Hepatocyte (in vitro differentiated cells): ENCODE data around the gene POT1. TPM values are rescaled to one million over a fixed set of nuclear protein-coding genes. Genes with fewer than 3 reads are reported as not detected.

ENCODE experiments used
- DNase-seq: peaks from one replicate; pipeline ENCODE4 v3.0.0-alpha.2; 2016; ENCODE audit warnings: low spot score
- H2AFZ ChIP-seq: fragments of 200-600 bp; sonication (generic); 2 replicates; pipeline ENCODE4 v1.6.0; 2016; ENCODE audit warnings: antibody characterized with exemption, mild to moderate bottlenecking
- H3K27ac ChIP-seq: fragments of 200-600 bp; sonication (generic); 2 replicates; pipeline ENCODE4 v1.5.1; 2016; ENCODE audit warnings: mild to moderate bottlenecking
- H3K27me3 ChIP-seq: fragments of 200-600 bp; sonication (generic); 2 replicates; pipeline ENCODE4 v1.6.1; 2016
- H3K36me3 ChIP-seq: fragments of 200-600 bp; sonication (generic); replicated peaks from 2 replicates; pipeline ENCODE4 v1.5.1; 2016; ENCODE audit warnings: low read depth; ENCODE audit not compliant: insufficient read depth
- H3K4me1 ChIP-seq: fragments of 200-600 bp; sonication (generic); 2 replicates; pipeline ENCODE4 v1.5.1; 2016; ENCODE audit warnings: mild to moderate bottlenecking, moderate library complexity; ENCODE audit not compliant: insufficient read depth
- H3K4me2 ChIP-seq: fragments of 200-600 bp; sonication (generic); 2 replicates; pipeline ENCODE4 v1.6.0; 2016
- H3K4me3 ChIP-seq: fragments of 200-600 bp; sonication (generic); 2 replicates; pipeline ENCODE4 v1.5.1; 2016; ENCODE audit warnings: mild to moderate bottlenecking
- H3K79me2 ChIP-seq: fragments of 200-600 bp; sonication (generic); 2 replicates; pipeline ENCODE4 v1.6.0; 2017; ENCODE audit warnings: mild to moderate bottlenecking
- H3K9me2 ChIP-seq: fragments of 200-600 bp; sonication (generic); replicated peaks from 2 replicates; pipeline ENCODE4 v1.6.0; 2017; ENCODE audit warnings: mild to moderate bottlenecking; ENCODE audit not compliant: insufficient read depth
- H3K9me3 ChIP-seq: fragments of 200-600 bp; sonication (generic); 2 replicates; pipeline ENCODE4 v1.5.1; 2016; ENCODE audit warnings: low read depth, mild to moderate bottlenecking
- H4K20me1 ChIP-seq: fragments of 200-600 bp; sonication (generic); 2 replicates; pipeline ENCODE4 v1.6.0; 2016; ENCODE audit warnings: mild to moderate bottlenecking; ENCODE audit not compliant: insufficient read depth, poor library complexity, severe bottlenecking
- EZH2 ChIP-seq: fragments of 200-600 bp; sonication (generic); IDR thresholded peaks from 2 replicates; pipeline ENCODE4 v1.6.1; 2016; ENCODE audit warnings: antibody characterized with exemption, mild to moderate bottlenecking, borderline replicate concordance
- EZH2phosphoT487 ChIP-seq: fragments of 200-600 bp; sonication (generic); IDR thresholded peaks from one replicate; pipeline ENCODE4 v1.6.1; 2018; ENCODE audit warnings: antibody characterized with exemption, mild to moderate bottlenecking, low read depth, moderate library complexity; ENCODE audit not compliant: unreplicated experiment, severe bottlenecking
- WGBS: methylation state at CpG from one replicate; pipeline ENCODE4 v1.1.6; 2016; ENCODE audit warnings: low lambda C conversion rate; ENCODE audit errors: missing lambda C conversion rate; 5-methylcytosine and 5-hydroxymethylcytosine counted together
- polyA plus RNA-seq: library from polyadenylated mRNA; unstranded; fragments of >200 nt; fragmentation: Nextera tagmentation; extraction: Ambion mirVana; gene quantifications from 2 replicates; pipeline ENCODE4 v1.2.1, GENCODE V29; 2016
- total RNA-seq: library from RNA; depleted of rRNA; stranded (reverse); fragments of >200 nt; gene quantifications from 2 replicates; pipeline ENCODE4 v1.2.3, GENCODE V29; 2014
- TF ChIP-seq, protein P1 (sequence below): fragments of 200-600 bp; sonication (generic); IDR thresholded peaks from 2 replicates; pipeline ENCODE4 v1.5.1; 2016; ENCODE audit warnings: antibody characterized with exemption, mild to moderate bottlenecking; ENCODE audit not compliant: poor library complexity

POT1 gene
- total and polyA plus RNA-seq, 2 experiments from 2014 or later, result 7.8 to 21.2 TPM

DNA sequence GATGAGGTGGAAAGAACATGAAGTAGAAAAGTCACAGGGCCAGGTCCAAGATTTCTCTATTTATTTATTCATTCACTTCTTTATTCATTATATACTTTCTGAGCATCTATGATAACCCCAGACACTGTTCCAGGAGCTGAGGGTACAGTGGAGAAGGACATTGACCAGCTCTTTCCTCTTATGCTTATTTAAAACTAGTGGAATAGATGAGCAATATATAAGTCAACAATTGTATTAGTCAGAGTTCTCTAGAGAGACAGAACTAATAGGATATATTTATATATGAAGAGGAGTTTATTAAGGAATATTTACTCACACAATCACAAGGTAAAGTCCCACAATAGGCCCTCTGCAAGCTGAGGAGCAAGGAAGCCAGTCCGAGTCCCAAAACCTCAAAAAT lies 149.0 kb downstream of the POT1 start:
- TF ChIP-seq EZH2phosphoT487 (no peak), EZH2 (no peak)
- TF ChIP-seq, protein P1, sequence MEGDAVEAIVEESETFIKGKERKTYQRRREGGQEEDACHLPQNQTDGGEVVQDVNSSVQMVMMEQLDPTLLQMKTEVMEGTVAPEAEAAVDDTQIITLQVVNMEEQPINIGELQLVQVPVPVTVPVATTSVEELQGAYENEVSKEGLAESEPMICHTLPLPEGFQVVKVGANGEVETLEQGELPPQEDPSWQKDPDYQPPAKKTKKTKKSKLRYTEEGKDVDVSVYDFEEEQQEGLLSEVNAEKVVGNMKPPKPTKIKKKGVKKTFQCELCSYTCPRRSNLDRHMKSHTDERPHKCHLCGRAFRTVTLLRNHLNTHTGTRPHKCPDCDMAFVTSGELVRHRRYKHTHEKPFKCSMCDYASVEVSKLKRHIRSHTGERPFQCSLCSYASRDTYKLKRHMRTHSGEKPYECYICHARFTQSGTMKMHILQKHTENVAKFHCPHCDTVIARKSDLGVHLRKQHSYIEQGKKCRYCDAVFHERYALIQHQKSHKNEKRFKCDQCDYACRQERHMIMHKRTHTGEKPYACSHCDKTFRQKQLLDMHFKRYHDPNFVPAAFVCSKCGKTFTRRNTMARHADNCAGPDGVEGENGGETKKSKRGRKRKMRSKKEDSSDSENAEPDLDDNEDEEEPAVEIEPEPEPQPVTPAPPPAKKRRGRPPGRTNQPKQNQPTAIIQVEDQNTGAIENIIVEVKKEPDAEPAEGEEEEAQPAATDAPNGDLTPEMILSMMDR, result no peak
- H3K36me3 ChIP-seq, result no peaks in the 10 kb centered on the region
- H3K4me2 ChIP-seq, result no peak overlapping the region
- no peaks in the 10 kb centered on the region for H3K27me3 ChIP-seq
- 91% methylated on average over 1 of the region's 1 CpG for WGBS
- H3K27ac ChIP-seq, result no peak overlapping the region
- H3K4me3 ChIP-seq, result no peak overlapping the region
- H3K4me1 ChIP-seq, result no peaks in the 10 kb centered on the region
- H3K9me2 ChIP-seq, result no peaks in the 10 kb centered on the region
- H3K9me3 ChIP-seq, result no peaks in the 10 kb centered on the region
- H3K79me2 ChIP-seq, result no peaks in the 10 kb centered on the region
- no peak for DNase-seq
- H2AFZ ChIP-seq, result no peak overlapping the region
- H4K20me1 ChIP-seq, result no peaks in the 10 kb centered on the region

DNA sequence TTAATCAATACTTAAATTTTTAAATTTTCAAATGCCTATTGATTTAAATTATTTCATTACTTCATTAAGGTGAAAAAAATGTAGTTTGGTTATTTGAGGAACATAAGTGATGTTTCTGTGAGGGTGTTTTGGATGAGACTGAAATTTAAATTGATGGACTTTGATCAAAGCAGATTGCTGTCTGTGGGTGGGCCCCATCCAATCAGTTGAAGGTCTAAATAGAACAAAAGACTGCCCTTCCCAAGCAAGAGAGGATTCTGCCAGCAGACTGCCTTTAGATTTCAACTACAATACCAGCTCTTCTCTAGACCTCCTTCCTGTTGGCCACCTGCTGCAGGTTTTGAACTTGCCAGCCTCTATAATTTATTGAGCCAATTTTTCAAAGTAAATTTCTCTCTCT lies 149.6 kb downstream of the POT1 start:
- H3K4me3 ChIP-seq, result no peak overlapping the region
- H2AFZ ChIP-seq, result no peak overlapping the region
- no peaks in the 10 kb centered on the region for H3K79me2 ChIP-seq

DNA sequence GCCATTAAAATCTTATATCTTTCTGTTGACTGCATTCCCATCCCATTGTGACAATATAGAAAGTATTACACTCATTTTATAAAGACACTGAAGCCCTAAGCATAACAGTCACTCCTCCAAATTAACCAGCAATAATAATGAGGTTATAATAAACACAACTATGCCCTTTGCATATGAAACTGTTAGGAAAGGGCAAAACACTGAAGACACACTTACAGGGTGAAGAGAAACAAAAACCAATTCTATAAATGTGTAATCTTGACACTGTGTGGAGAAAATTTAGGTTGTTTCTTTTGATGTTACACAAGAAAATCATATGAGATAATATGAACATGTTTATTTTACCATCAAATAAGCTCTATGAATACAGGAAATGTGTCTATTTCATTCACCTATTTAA lies 150.0 kb downstream of the POT1 start:
- Histone ChIP-seq H3K27ac (no peak overlapping the region), H2AFZ (no peak overlapping the region)
- TF ChIP-seq EZH2 (no peak), EZH2phosphoT487 (no peak)
- TF ChIP-seq, protein P1, result no peak

More for the DNA sequence above, 149.6 kb downstream of the POT1 start:
- Histone ChIP-seq H4K20me1 (no peaks in the 10 kb centered on the region), H3K4me1 (no peaks in the 10 kb centered on the region), H3K9me2 (no peaks in the 10 kb centered on the region), H3K27me3 (no peaks in the 10 kb centered on the region), H3K27ac (no peak overlapping the region), H3K36me3 (no peaks in the 10 kb centered on the region), H3K9me3 (no peaks in the 10 kb centered on the region), H3K4me2 (no peak overlapping the region)
- TF ChIP-seq, protein P1, result no peak
- TF ChIP-seq EZH2, result no peak
- TF ChIP-seq EZH2phosphoT487, result no peak
- no peak for DNase-seq

DNA sequence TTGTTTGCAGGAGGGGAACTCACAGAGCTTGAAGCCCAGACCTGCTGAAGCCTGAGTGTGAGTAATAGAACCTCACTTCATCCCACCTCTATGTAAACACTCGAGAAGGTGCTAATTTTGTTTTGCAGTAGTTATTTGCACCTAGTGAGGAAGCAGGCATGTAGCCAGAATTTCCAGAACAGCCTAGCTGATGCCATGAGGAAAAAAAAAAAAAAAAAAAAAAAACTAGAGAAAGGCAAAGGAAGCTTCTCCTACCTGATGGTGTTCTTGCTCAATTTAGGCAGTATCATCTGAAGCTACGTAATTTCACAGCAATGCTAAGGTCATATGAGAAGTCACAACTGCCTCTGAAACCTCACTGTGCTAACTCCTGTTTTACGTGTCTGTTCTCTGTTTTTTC lies 150.4 kb downstream of the POT1 start:
- WGBS, result 58% methylated on average over 3 of the region's 3 CpGs
- H3K79me2 ChIP-seq, result no peaks in the 10 kb centered on the region
- no peaks in the 10 kb centered on the region for H3K9me2 ChIP-seq
- H4K20me1 ChIP-seq, result no peaks in the 10 kb centered on the region
- no peak for DNase-seq
- H3K27me3 ChIP-seq, result no peaks in the 10 kb centered on the region
- no peaks in the 10 kb centered on the region for H3K9me3 ChIP-seq
- no peaks in the 10 kb centered on the region for H3K36me3 ChIP-seq
- no peak overlapping the region for H3K4me3 ChIP-seq
- TF ChIP-seq, protein P1, result no peak
- TF ChIP-seq EZH2 (no peak), EZH2phosphoT487 (no peak)
- no peak overlapping the region for H3K27ac ChIP-seq
- H3K4me1 ChIP-seq, result no peaks in the 10 kb centered on the region
- no peak overlapping the region for H3K4me2 ChIP-seq
- no peak overlapping the region for H2AFZ ChIP-seq

More for the DNA sequence above, 150.0 kb downstream of the POT1 start:
- no peaks in the 10 kb centered on the region for H3K79me2 ChIP-seq
- H3K9me3 ChIP-seq, result no peaks in the 10 kb centered on the region
- no peaks in the 10 kb centered on the region for H3K27me3 ChIP-seq
- no peaks in the 10 kb centered on the region for H4K20me1 ChIP-seq
- no peaks in the 10 kb centered on the region for H3K4me1 ChIP-seq
- H3K36me3 ChIP-seq, result no peaks in the 10 kb centered on the region
- H3K4me2 ChIP-seq, result no peak overlapping the region
- no peaks in the 10 kb centered on the region for H3K9me2 ChIP-seq
- no peak for DNase-seq
- no peak overlapping the region for H3K4me3 ChIP-seq
